ENCODE measurements around the gene ARHGAP23. TPM values are rescaled to one million over a fixed set of nuclear protein-coding genes. Genes with fewer than 3 reads are reported as not detected.

ARHGAP23 gene
- total RNA-seq, 3 donors from 2014 or later: 6.1 to 44.6 (median 12.6) TPM

- Histone ChIP-seq H3K4me3 (no peak overlapping the region), H3K9me3 (no peaks in the 10 kb centered on the region), H3K36me3 (ENCODE audit: low read depth) (no peaks in the 10 kb centered on the region), H3K4me1 (ENCODE audit: low read depth) (peaks cover 11% of the 10 kb centered on the region)
- TF ChIP-seq CTCF (IDR thresholded peaks at IDR 0.05): no peak
- intact Hi-C loops (cut with DNase I, micrococcal nuclease): loop anchor here in 1 of 2 donors (10.0 kb wide), 1 partner anchor 57 kb away; no protein-coding TSS in a partner anchor
- DNase-seq (no peak), ATAC-seq (no peak)
Measured at GRCh38 chr17:38427160-38427949, 909 bp upstream of the ARHGAP23 start.

GRCh38 chr17:38428643-38429371 lies 543 bp downstream of the ARHGAP23 start:
- intact Hi-C loops (cut with DNase I, micrococcal nuclease): loop anchor here in 1 of 2 donors (10.0 kb wide), 1 partner anchor 56 kb away; no protein-coding TSS in a partner anchor
- DNase-seq: peak in 2 of 3 donors; percentile 34 to 50

GRCh38 chr17:38429476-38430100 lies 1.3 kb downstream of the ARHGAP23 start:
- ATAC-seq (no peak), DNase-seq (no peak)
- H3K4me3 ChIP-seq: no peak overlapping the region
- intact Hi-C loops (cut with DNase I, micrococcal nuclease): loop anchor here in 1 of 2 donors (10.0 kb wide), 1 partner anchor 55 kb away; no protein-coding TSS in a partner anchor
- H3K36me3 ChIP-seq (ENCODE audit: low read depth): no peaks in the 10 kb centered on the region
- no peak for TF ChIP-seq CTCF (IDR thresholded peaks at IDR 0.05)
- no peaks in the 10 kb centered on the region for H3K9me3 ChIP-seq
- peaks cover 11% of the 10 kb centered on the region for H3K4me1 ChIP-seq (ENCODE audit: low read depth)

More at GRCh38 chr17:38428643-38429371, 543 bp downstream of the ARHGAP23 start:
- H3K4me3 ChIP-seq: peak overlapping the region; percentile 30
- no peaks in the 10 kb centered on the region for H3K9me3 ChIP-seq
- TF ChIP-seq CTCF (IDR thresholded peaks at IDR 0.05): no peak
- peaks cover 11% of the 10 kb centered on the region for H3K4me1 ChIP-seq (ENCODE audit: low read depth)
- H3K36me3 ChIP-seq (ENCODE audit: low read depth): no peaks in the 10 kb centered on the region
- peak; percentile 51 for ATAC-seq

- TF ChIP-seq CTCF (IDR thresholded peaks at IDR 0.05): no peak
- no peak overlapping the region for H3K4me3 ChIP-seq
- no peaks in the 10 kb centered on the region for H3K9me3 ChIP-seq
- ATAC-seq: no peak
- intact Hi-C loops (cut with DNase I, micrococcal nuclease): no loop called here
- no peak for DNase-seq
- H3K4me1 ChIP-seq (ENCODE audit: low read depth): peaks cover 11% of the 10 kb centered on the region
- no peaks in the 10 kb centered on the region for H3K36me3 ChIP-seq (ENCODE audit: low read depth)
Measured at GRCh38 chr17:38430316-38430715, 2.1 kb downstream of the ARHGAP23 start.

- Histone ChIP-seq H3K4me3 (no peak overlapping the region), H3K36me3 (ENCODE audit: low read depth) (no peaks in the 10 kb centered on the region), H3K4me1 (ENCODE audit: low read depth) (peaks cover 11% of the 10 kb centered on the region), H3K9me3 (no peaks in the 10 kb centered on the region)
- TF ChIP-seq CTCF (IDR thresholded peaks at IDR 0.05): no peak
- ATAC-seq (no peak), DNase-seq (no peak)
- intact Hi-C loops (cut with DNase I, micrococcal nuclease): no loop called here
Measured at GRCh38 chr17:38430822-38431221, 2.6 kb downstream of the ARHGAP23 start.

Data from mucosa of descending colon (tissue), 3 donors.